ENCODE measurements around the gene MUC15. TPM values are rescaled to one million over a fixed set of nuclear protein-coding genes. Genes with fewer than 3 reads are reported as not detected.

Gene MUC15
- total and polyA plus RNA-seq, 2 of the 4 experiments (the other 2 are of a cell fraction) = not detected

DNA sequence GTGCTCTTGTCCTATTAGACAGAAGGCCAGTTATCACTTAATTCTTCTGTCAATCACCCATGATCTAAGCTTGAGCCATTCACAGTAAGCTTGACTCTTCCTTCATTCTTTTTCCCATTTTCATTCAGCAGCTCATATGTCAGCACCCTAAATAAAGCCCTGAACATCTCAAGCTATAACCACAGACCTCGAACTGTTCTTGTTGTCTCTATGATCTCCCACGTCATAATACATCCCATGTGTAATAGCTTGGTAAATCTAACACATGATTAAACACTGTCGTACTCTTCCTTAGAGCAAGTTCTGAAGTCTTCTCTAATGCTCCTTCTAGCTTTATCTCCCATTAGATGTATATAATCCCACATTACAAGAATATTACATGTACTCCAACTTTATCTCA is 14.4 kb downstream of the MUC15 start:
- no peaks in the 10 kb centered on the region for H3K9me3 ChIP-seq (ENCODE audit: control insufficient read depth, insufficient read depth, low read length)
- no peak overlapping the region for H3K23ac ChIP-seq (ENCODE audit: low read depth, low read length)
- 29% methylated on average over 2 of the region's 3 CpGs; no CpG with 5 or more reads in 1 of the 2 experiments for WGBS, 2 experiments (ENCODE audit: extremely low coverage in 2 of 2, insufficient read length in 1 of 2)
- no peak overlapping the region for H3K9ac ChIP-seq (ENCODE audit: low read depth, low read length)
- no peak overlapping the region for H2BK15ac ChIP-seq (ENCODE audit: low read depth, low read length)
- no peak for DNase-seq
- H3K27ac ChIP-seq (ENCODE audit: insufficient read depth, low read length) = no peak overlapping the region
- H2BK5ac ChIP-seq (ENCODE audit: low read depth, low read length, poor library complexity, severe bottlenecking) = no peak overlapping the region
- H4K91ac ChIP-seq (ENCODE audit: insufficient read depth, low read depth, low read length) = no peak overlapping the region
- no peaks in the 10 kb centered on the region for H3K9me1 ChIP-seq (ENCODE audit: insufficient read depth, low read length)
- no peak overlapping the region for H3K14ac ChIP-seq (replicated peaks; ENCODE audit: low read depth, low read length)
- no peak overlapping the region for H4K8ac ChIP-seq (ENCODE audit: low read depth in 2 of 2, low read length in 2 of 2)
- intact Hi-C loops (cut with micrococcal nuclease) = no loop called here
- H2BK20ac ChIP-seq (ENCODE audit: low read depth, low read length) = no peak overlapping the region
- no peak overlapping the region for H2AK9ac ChIP-seq (replicated peaks; ENCODE audit: low read depth, low read length, poor library complexity)
- no peak overlapping the region for H3K4me3 ChIP-seq (ENCODE audit: insufficient read depth, low read depth, low read length)
- H2BK120ac ChIP-seq (ENCODE audit: low read depth, low read length) = no peak overlapping the region
- ChIA-PET CTCF (interaction anchor here (0.8 to 1.3 kb wide), 2 partner anchors 9 to 11 kb away, joined by 3 to 4 read pairs; no protein-coding TSS in a partner anchor), POLR2A (ENCODE audit: unreplicated experiment) (no interaction called here)
- ATAC-seq (ENCODE audit: low read depth) = no peak
- H3K36me3 ChIP-seq (ENCODE audit: control insufficient read depth, insufficient read depth, low read length) = no peaks in the 10 kb centered on the region
- no peak overlapping the region for H2AK5ac ChIP-seq (ENCODE audit: low read depth, low read length)
- no peak overlapping the region for H4K5ac ChIP-seq (ENCODE audit: low read depth, low read length)
- dilution Hi-C loops (cut with HindIII; ENCODE audit: low sequenced_read_pairs, unreplicated experiment) = no loop called here
- no peak overlapping the region for H3K18ac ChIP-seq (ENCODE audit: low read depth, low read length)
- H3K4me1 ChIP-seq (ENCODE audit: control insufficient read depth, insufficient read depth, low read length) = no peaks in the 10 kb centered on the region
- no peak for TF ChIP-seq POLR2A (IDR thresholded peaks at IDR 0.05; ENCODE audit: low read depth, low read length)
- no peak for TF ChIP-seq RFX5 (IDR thresholded peaks at IDR 0.05; ENCODE audit: low read depth, low read length)
- TF ChIP-seq BHLHE40 (IDR thresholded peaks at IDR 0.05; ENCODE audit: low read depth, low read length) = no peak
- H4K20me1 ChIP-seq (ENCODE audit: insufficient read depth, low read length) = no peaks in the 10 kb centered on the region
- H3K79me1 ChIP-seq (ENCODE audit: low read depth in 1 of 2, low read length in 2 of 2) = no peaks in the 10 kb centered on the region
- no TSS peak for BruUV-seq (replicated peaks)
- no peaks in the 10 kb centered on the region for H3K27me3 ChIP-seq (ENCODE audit: control insufficient read depth, insufficient read depth, low read length)
- in situ Hi-C loops (cut with MboI; ENCODE audit: low sequenced_read_pairs) = no loop called here
- no peak overlapping the region for H3K56ac ChIP-seq (ENCODE audit: extremely low read depth, insufficient read depth, low read length)
- no peak overlapping the region for H2AFZ ChIP-seq (replicated peaks; ENCODE audit: low read length, poor library complexity)
- no peak overlapping the region for H3K4me2 ChIP-seq (ENCODE audit: low read depth, low read length)
- no peak overlapping the region for H3K4ac ChIP-seq (ENCODE audit: low read depth, low read length)

Data from IMR-90 (cell line).